Measurements from ENCODE around the gene RHBDF1.

Gene RHBDF1

GRCh38 chr16:74747-75334, 2.4 kb upstream of the RHBDF1 start:
- Histone ChIP-seq H3K9me3 (ENCODE audit: control insufficient read depth, insufficient read depth, low read length) (no peaks in the 10 kb centered on the region), H3K4me3 (ENCODE audit: low read length) (no peak overlapping the region), H3K4me1 (ENCODE audit: control insufficient read depth, insufficient read depth, low read length) (peaks cover 34% of the 10 kb centered on the region), H3K27ac (ENCODE audit: low read length) (no peak overlapping the region), H3K27me3 (ENCODE audit: control insufficient read depth, insufficient read depth, low read length) (no peaks in the 10 kb centered on the region), H3K36me3 (ENCODE audit: control insufficient read depth, insufficient read depth, low read length) (peaks cover 3% of the 10 kb centered on the region; the same call in 1 of the 2 replicates)
- DNase-seq (ENCODE audit: low read depth, low spot score) = no peak
- WGBS (ENCODE audit: insufficient coverage, insufficient read length) = no CpG with 5 or more reads among the region's 16 CpGs

GRCh38 chr16:74051-74746, 1.8 kb upstream of the RHBDF1 start:
- no peak for DNase-seq (ENCODE audit: low read depth, low spot score)
- Histone ChIP-seq H3K27ac (ENCODE audit: low read length) (no peak overlapping the region), H3K4me1 (ENCODE audit: control insufficient read depth, insufficient read depth, low read length) (peaks cover 34% of the 10 kb centered on the region), H3K36me3 (ENCODE audit: control insufficient read depth, insufficient read depth, low read length) (no peaks in the 10 kb centered on the region), H3K9me3 (ENCODE audit: control insufficient read depth, insufficient read depth, low read length) (no peaks in the 10 kb centered on the region), H3K27me3 (ENCODE audit: control insufficient read depth, insufficient read depth, low read length) (no peaks in the 10 kb centered on the region), H3K4me3 (ENCODE audit: low read length) (no peak overlapping the region)
- WGBS (ENCODE audit: insufficient coverage, insufficient read length) = no CpG with 5 or more reads among the region's 12 CpGs

GRCh38 chr16:71540-72401, 660 bp downstream of the RHBDF1 start:
- Histone ChIP-seq H3K9me3 (ENCODE audit: control insufficient read depth, insufficient read depth, low read length) (no peaks in the 10 kb centered on the region), H3K27ac (ENCODE audit: low read length) (no peak overlapping the region), H3K27me3 (ENCODE audit: control insufficient read depth, insufficient read depth, low read length) (no peaks in the 10 kb centered on the region), H3K4me3 (ENCODE audit: low read length) (peak overlapping the region; percentile 43; the same call in 1 of the 2 replicates), H3K4me1 (ENCODE audit: control insufficient read depth, insufficient read depth, low read length) (peaks cover 28% of the 10 kb centered on the region), H3K36me3 (ENCODE audit: control insufficient read depth, insufficient read depth, low read length) (no peaks in the 10 kb centered on the region)
- DNase-seq (ENCODE audit: low read depth, low spot score) = peak; percentile 84
- WGBS (ENCODE audit: insufficient coverage, insufficient read length) = no CpG with 5 or more reads among the region's 57 CpGs

GRCh38 chr16:71210-71539, 1.3 kb downstream of the RHBDF1 start:
- Histone ChIP-seq H3K27me3 (ENCODE audit: control insufficient read depth, insufficient read depth, low read length) (no peaks in the 10 kb centered on the region), H3K9me3 (ENCODE audit: control insufficient read depth, insufficient read depth, low read length) (no peaks in the 10 kb centered on the region), H3K36me3 (ENCODE audit: control insufficient read depth, insufficient read depth, low read length) (no peaks in the 10 kb centered on the region), H3K27ac (ENCODE audit: low read length) (no peak overlapping the region), H3K4me3 (ENCODE audit: low read length) (no peak overlapping the region; the same call in 1 of the 2 replicates), H3K4me1 (ENCODE audit: control insufficient read depth, insufficient read depth, low read length) (peaks cover 27% of the 10 kb centered on the region)
- DNase-seq (ENCODE audit: low read depth, low spot score) = no peak
- WGBS (ENCODE audit: insufficient coverage, insufficient read length) = no CpG with 5 or more reads among the region's 5 CpGs

GRCh38 chr16:69181-69580, 3.2 kb downstream of the RHBDF1 start:
- H3K4me3 ChIP-seq (ENCODE audit: low read length) = no peak overlapping the region
- DNase-seq (ENCODE audit: low read depth, low spot score) = no peak
- H3K27me3 ChIP-seq (ENCODE audit: control insufficient read depth, insufficient read depth, low read length) = no peaks in the 10 kb centered on the region
- peaks cover 19% of the 10 kb centered on the region for H3K4me1 ChIP-seq (ENCODE audit: control insufficient read depth, insufficient read depth, low read length)
- no peaks in the 10 kb centered on the region; the same call in 1 of the 2 replicates for H3K36me3 ChIP-seq (ENCODE audit: control insufficient read depth, insufficient read depth, low read length)
- no peaks in the 10 kb centered on the region for H3K9me3 ChIP-seq (ENCODE audit: control insufficient read depth, insufficient read depth, low read length)
- no CpG with 5 or more reads among the region's 8 CpGs for WGBS (ENCODE audit: insufficient coverage, insufficient read length)
- H3K27ac ChIP-seq (ENCODE audit: low read length) = no peak overlapping the region

GRCh38 chr16:67884-68789, 4.3 kb downstream of the RHBDF1 start:
- H3K4me3 ChIP-seq (ENCODE audit: low read length) = no peak overlapping the region
- no peaks in the 10 kb centered on the region for H3K27me3 ChIP-seq (ENCODE audit: control insufficient read depth, insufficient read depth, low read length)
- DNase-seq (ENCODE audit: low read depth, low spot score) = no peak
- H3K27ac ChIP-seq (ENCODE audit: low read length) = no peak overlapping the region
- no peaks in the 10 kb centered on the region for H3K9me3 ChIP-seq (ENCODE audit: control insufficient read depth, insufficient read depth, low read length)
- H3K36me3 ChIP-seq (ENCODE audit: control insufficient read depth, insufficient read depth, low read length) = peaks cover 5% of the 10 kb centered on the region
- peaks cover 14% of the 10 kb centered on the region for H3K4me1 ChIP-seq (ENCODE audit: control insufficient read depth, insufficient read depth, low read length)
- no CpG with 5 or more reads among the region's 27 CpGs for WGBS (ENCODE audit: insufficient coverage, insufficient read length)

- no peaks in the 10 kb centered on the region for H3K9me3 ChIP-seq (ENCODE audit: control insufficient read depth, insufficient read depth, low read length)
- H3K27ac ChIP-seq (ENCODE audit: low read length) = no peak overlapping the region
- H3K4me3 ChIP-seq (ENCODE audit: low read length) = no peak overlapping the region
- no peaks in the 10 kb centered on the region for H3K27me3 ChIP-seq (ENCODE audit: control insufficient read depth, insufficient read depth, low read length)
- peaks cover 6% of the 10 kb centered on the region for H3K36me3 ChIP-seq (ENCODE audit: control insufficient read depth, insufficient read depth, low read length)
- DNase-seq (ENCODE audit: low read depth, low spot score) = no peak
- WGBS (ENCODE audit: insufficient coverage, insufficient read length) = no CpG with 5 or more reads among the region's 10 CpGs
- peaks cover 9% of the 10 kb centered on the region for H3K4me1 ChIP-seq (ENCODE audit: control insufficient read depth, insufficient read depth, low read length)
These were observed 5.1 kb downstream of the RHBDF1 start for GRCh38 chr16:67183-67791.

GRCh38 chr16:66309-67182, 5.9 kb downstream of the RHBDF1 start:
- peaks cover 9% of the 10 kb centered on the region for H3K4me1 ChIP-seq (ENCODE audit: control insufficient read depth, insufficient read depth, low read length)
- no CpG with 5 or more reads among the region's 13 CpGs for WGBS (ENCODE audit: insufficient coverage, insufficient read length)
- no peak overlapping the region for H3K27ac ChIP-seq (ENCODE audit: low read length)

GRCh38 chr16:65745-66144, 6.7 kb downstream of the RHBDF1 start:
- Histone ChIP-seq H3K27ac (ENCODE audit: low read length) (no peak overlapping the region), H3K4me1 (ENCODE audit: control insufficient read depth, insufficient read depth, low read length) (peaks cover 4% of the 10 kb centered on the region), H3K36me3 (ENCODE audit: control insufficient read depth, insufficient read depth, low read length) (peaks cover 15% of the 10 kb centered on the region), H3K9me3 (ENCODE audit: control insufficient read depth, insufficient read depth, low read length) (no peaks in the 10 kb centered on the region), H3K27me3 (ENCODE audit: control insufficient read depth, insufficient read depth, low read length) (no peaks in the 10 kb centered on the region), H3K4me3 (ENCODE audit: low read length) (no peak overlapping the region)
- DNase-seq (ENCODE audit: low read depth, low spot score) = no peak
- WGBS (ENCODE audit: insufficient coverage, insufficient read length) = no CpG with 5 or more reads among the region's 17 CpGs

More at GRCh38 chr16:66309-67182, 5.9 kb downstream of the RHBDF1 start:
- peaks cover 10% of the 10 kb centered on the region for H3K36me3 ChIP-seq (ENCODE audit: control insufficient read depth, insufficient read depth, low read length)
- H3K4me3 ChIP-seq (ENCODE audit: low read length) = no peak overlapping the region
- no peaks in the 10 kb centered on the region for H3K9me3 ChIP-seq (ENCODE audit: control insufficient read depth, insufficient read depth, low read length)
- H3K27me3 ChIP-seq (ENCODE audit: control insufficient read depth, insufficient read depth, low read length) = no peaks in the 10 kb centered on the region
- DNase-seq (ENCODE audit: low read depth, low spot score) = no peak

Data from iPS DF 6.9 (cell line).